ENCODE data around the gene VSIR.

VSIR gene

DNA sequence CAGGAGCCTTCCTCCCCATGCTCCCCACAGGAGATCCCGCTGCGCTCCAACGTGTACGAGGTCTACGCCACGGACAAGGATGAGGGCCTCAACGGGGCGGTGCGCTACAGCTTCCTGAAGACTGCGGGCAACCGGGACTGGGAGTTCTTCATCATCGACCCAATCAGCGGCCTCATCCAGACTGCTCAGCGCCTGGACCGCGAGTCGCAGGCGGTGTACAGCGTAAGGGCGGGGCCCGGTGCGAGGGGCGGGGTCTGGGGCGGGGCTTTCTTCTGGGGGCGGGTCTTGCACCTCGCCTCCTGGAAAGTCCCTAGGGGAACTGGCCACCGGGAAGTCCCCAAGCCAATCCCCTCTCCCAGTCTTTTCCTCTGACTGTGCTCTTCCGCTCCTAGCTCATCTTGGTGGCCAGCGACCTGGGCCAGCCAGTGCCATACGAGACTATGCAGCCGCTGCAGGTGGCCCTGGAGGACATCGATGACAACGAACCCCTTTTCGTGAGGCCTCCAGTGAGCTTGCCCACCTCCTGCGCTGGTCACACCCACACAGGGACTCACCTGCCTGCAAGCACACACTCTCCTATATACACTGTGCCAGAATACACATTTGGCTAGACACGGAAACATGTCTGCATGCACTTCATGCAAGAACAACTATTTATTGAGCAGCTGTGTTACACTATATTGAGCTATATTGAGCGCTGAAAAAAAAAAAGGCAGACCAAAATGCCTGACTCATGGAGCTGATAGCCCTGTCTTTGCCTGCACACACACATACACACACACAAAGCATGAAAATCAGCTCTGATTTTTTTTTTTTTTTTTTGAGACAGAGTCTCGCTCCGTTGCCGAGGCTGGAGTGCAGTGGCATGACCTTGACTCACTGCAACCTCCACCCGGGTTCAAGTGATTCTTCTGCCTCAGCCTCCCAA is 32.7 kb upstream of the VSIR start:
- Histone ChIP-seq H3K4me3 (ENCODE audit: low read length, poor library complexity, severe bottlenecking) (no peak overlapping the region), H3K4me2 (ENCODE audit: low read depth, low read length, poor library complexity, severe bottlenecking) (no peak overlapping the region), H3K9me3 (ENCODE audit: insufficient read depth, low read depth, low read length) (no peaks in the 10 kb centered on the region), H3F3A (ENCODE audit: low read depth) (no peaks in the 10 kb centered on the region), H3K9me2 (replicated peaks; ENCODE audit: low read depth, low read length) (no peaks in the 10 kb centered on the region), H3K9ac (ENCODE audit: low read depth, low read length, poor library complexity, severe bottlenecking) (no peak overlapping the region), H2AFZ (ENCODE audit: low read length) (no peak overlapping the region), H3K27me3 (ENCODE audit: insufficient read depth, low read length, poor library complexity, severe bottlenecking) (no peaks in the 10 kb centered on the region), H3K4me1 (ENCODE audit: insufficient read depth, low read length, poor library complexity, severe bottlenecking) (no peaks in the 10 kb centered on the region), H4K20me1 (ENCODE audit: insufficient read depth, low read length, poor library complexity, severe bottlenecking) (no peaks in the 10 kb centered on the region), H3K79me2 (ENCODE audit: insufficient read depth, low read length) (no peaks in the 10 kb centered on the region), H3K36me3 (ENCODE audit: insufficient read depth, low read length) (no peaks in the 10 kb centered on the region)
- no peak for TF ChIP-seq EZH2phosphoT487 (IDR thresholded peaks at IDR 0.05; ENCODE audit: borderline replicate concordance)
- TF ChIP-seq, protein P1, sequence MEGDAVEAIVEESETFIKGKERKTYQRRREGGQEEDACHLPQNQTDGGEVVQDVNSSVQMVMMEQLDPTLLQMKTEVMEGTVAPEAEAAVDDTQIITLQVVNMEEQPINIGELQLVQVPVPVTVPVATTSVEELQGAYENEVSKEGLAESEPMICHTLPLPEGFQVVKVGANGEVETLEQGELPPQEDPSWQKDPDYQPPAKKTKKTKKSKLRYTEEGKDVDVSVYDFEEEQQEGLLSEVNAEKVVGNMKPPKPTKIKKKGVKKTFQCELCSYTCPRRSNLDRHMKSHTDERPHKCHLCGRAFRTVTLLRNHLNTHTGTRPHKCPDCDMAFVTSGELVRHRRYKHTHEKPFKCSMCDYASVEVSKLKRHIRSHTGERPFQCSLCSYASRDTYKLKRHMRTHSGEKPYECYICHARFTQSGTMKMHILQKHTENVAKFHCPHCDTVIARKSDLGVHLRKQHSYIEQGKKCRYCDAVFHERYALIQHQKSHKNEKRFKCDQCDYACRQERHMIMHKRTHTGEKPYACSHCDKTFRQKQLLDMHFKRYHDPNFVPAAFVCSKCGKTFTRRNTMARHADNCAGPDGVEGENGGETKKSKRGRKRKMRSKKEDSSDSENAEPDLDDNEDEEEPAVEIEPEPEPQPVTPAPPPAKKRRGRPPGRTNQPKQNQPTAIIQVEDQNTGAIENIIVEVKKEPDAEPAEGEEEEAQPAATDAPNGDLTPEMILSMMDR (conservative IDR thresholded peaks at IDR 0.05; ENCODE audit: low read length) = no peak

DNA sequence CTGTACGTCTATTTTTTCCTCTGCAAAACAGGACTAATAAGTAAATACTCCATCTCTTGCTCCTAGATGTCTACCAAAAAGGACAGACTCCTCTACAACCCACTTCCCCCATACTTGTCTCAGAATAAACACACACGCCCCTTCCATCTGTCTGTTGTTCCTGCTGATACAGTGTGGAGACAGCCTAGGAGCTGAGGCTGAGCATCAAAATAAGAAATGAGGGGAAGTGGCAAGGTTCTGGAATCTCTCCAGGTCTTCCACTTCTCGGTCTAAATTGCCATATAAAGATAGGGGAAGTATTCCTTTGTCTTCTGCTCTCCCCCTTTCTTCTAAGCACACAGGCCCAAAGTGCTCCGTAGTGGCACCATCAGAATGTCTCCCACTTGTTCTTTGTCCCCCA is 30.8 kb upstream of the VSIR start:
- Histone ChIP-seq H3K4me3 (ENCODE audit: low read length, poor library complexity, severe bottlenecking) (no peak overlapping the region), H3K9ac (ENCODE audit: low read depth, low read length, poor library complexity, severe bottlenecking) (no peak overlapping the region), H3K4me1 (ENCODE audit: insufficient read depth, low read length, poor library complexity, severe bottlenecking) (no peaks in the 10 kb centered on the region), H3K36me3 (ENCODE audit: insufficient read depth, low read length) (no peaks in the 10 kb centered on the region), H3K79me2 (ENCODE audit: insufficient read depth, low read length) (no peaks in the 10 kb centered on the region), H3K9me3 (ENCODE audit: insufficient read depth, low read depth, low read length) (no peaks in the 10 kb centered on the region), H3K27me3 (ENCODE audit: insufficient read depth, low read length, poor library complexity, severe bottlenecking) (no peaks in the 10 kb centered on the region), H2AFZ (ENCODE audit: low read length) (no peak overlapping the region), H4K20me1 (ENCODE audit: insufficient read depth, low read length, poor library complexity, severe bottlenecking) (no peaks in the 10 kb centered on the region), H3K4me2 (ENCODE audit: low read depth, low read length, poor library complexity, severe bottlenecking) (no peak overlapping the region), H3F3A (ENCODE audit: low read depth) (no peaks in the 10 kb centered on the region), H3K9me2 (replicated peaks; ENCODE audit: low read depth, low read length) (no peaks in the 10 kb centered on the region)
- TF ChIP-seq, protein P1 (conservative IDR thresholded peaks at IDR 0.05; ENCODE audit: low read length) = no peak

DNA sequence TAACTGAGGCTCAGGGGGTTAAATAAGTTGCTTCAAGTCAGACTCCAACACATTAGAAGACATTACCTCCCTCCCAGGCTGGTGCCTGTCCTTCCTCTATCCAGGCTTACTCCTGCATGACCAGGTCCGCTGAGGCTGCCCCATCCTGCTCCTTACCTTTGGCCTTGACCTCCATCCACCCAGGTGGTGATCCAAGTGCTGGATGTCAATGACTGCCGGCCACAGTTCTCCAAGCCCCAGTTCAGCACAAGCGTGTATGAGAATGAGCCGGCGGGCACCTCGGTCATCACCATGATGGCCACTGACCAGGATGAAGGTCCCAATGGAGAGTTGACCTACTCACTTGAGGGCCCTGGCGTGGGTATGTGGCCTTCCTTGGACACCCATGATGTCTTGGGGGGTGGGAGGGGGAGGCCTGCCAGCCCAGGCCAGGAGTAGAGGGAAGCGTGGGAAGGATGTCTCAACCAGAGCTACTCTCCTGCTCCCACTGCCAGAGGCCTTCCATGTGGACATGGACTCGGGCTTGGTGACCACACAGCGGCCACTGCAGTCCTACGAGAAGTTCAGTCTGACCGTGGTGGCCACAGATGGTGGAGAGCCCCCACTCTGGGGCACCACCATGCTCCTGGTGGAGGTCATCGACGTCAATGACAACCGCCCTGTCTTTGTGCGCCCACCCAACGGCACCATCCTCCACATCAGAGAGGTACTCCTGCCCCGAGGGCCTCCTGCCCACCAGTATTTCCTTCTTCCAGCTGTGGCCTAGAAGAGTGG is 29.6 kb upstream of the VSIR start:
- H3K9ac ChIP-seq (ENCODE audit: low read depth, low read length, poor library complexity, severe bottlenecking) = no peak overlapping the region

More for the DNA sequence above, 29.6 kb upstream of the VSIR start:
- H2AFZ ChIP-seq (ENCODE audit: low read length) = no peak overlapping the region
- no peaks in the 10 kb centered on the region for H4K20me1 ChIP-seq (ENCODE audit: insufficient read depth, low read length, poor library complexity, severe bottlenecking)
- H3K27me3 ChIP-seq (ENCODE audit: insufficient read depth, low read length, poor library complexity, severe bottlenecking) = no peaks in the 10 kb centered on the region
- TF ChIP-seq, protein P1 (conservative IDR thresholded peaks at IDR 0.05; ENCODE audit: low read length) = no peak
- TF ChIP-seq EZH2phosphoT487 (IDR thresholded peaks at IDR 0.05; ENCODE audit: borderline replicate concordance) = no peak
- no peaks in the 10 kb centered on the region for H3K79me2 ChIP-seq (ENCODE audit: insufficient read depth, low read length)
- H3K9me3 ChIP-seq (ENCODE audit: insufficient read depth, low read depth, low read length) = no peaks in the 10 kb centered on the region
- H3K4me3 ChIP-seq (ENCODE audit: low read length, poor library complexity, severe bottlenecking) = no peak overlapping the region
- H3K9me2 ChIP-seq (replicated peaks; ENCODE audit: low read depth, low read length) = no peaks in the 10 kb centered on the region
- no peaks in the 10 kb centered on the region for H3K36me3 ChIP-seq (ENCODE audit: insufficient read depth, low read length)
- H3K4me2 ChIP-seq (ENCODE audit: low read depth, low read length, poor library complexity, severe bottlenecking) = no peak overlapping the region
- no peaks in the 10 kb centered on the region for H3F3A ChIP-seq (ENCODE audit: low read depth)
- peaks cover 2% of the 10 kb centered on the region for H3K4me1 ChIP-seq (ENCODE audit: insufficient read depth, low read length, poor library complexity, severe bottlenecking)
